Right ventricle myocardium inferior (tissue), 1 donor: ENCODE data around the gene ATG4C. TPM values are rescaled to one million over a fixed set of nuclear protein-coding genes. Genes with fewer than 3 reads are reported as not detected.
"Not testable (repeated sequence)": the region's sequence is repeated elsewhere in the genome, so short reads cannot be mapped to it uniquely, and the experiment has no call there.

Source experiments
- ATAC-seq: fragments of 200-7000 bp; cut with Tn5 transposase; one replicate; pipeline ENCODE4 v1.9.1; 2020; ENCODE audit warnings: mild to moderate bottlenecking, moderate library complexity
- DNase-seq: peaks from one replicate; pipeline ENCODE4 v3.0.0; 2021; ENCODE audit errors: missing footprints
- intact Hi-C: fragments of 100-400 bp; cut with DNase I; formaldehyde crosslinking; loops from one replicate; pipeline ENCODE4 v1.11.0; 2022
- long read RNA-seq: library from polyadenylated mRNA; unstranded; transcript quantifications from one replicate; pipeline ENCODE4 v2.0.0, GENCODE V29; 2021
- total RNA-seq: library from RNA; stranded (reverse); fragmentation: NEBNext Ultra II Directional; extraction: Animal tissue kit (Norgen Biotek cat#: 25700); gene quantifications from one replicate; pipeline ENCODE4 v1.2.1, GENCODE V29; 2021
- donor health status: DM: no; HTN: yes; CAD: no; lungs with severe emphysema.

ATG4C gene
- total RNA-seq, result 9.4 TPM
- long read RNA-seq, transcript ATG4C-201 (11 exons, 2,938 nt), result major isoform, 6 of 10 reads
- long read RNA-seq, partial matches to known transcripts, result 0 of 10 reads
- long read RNA-seq, other reads (novel, unspliced or antisense), result 2 of 10 reads

- intact Hi-C loops, result loop anchor here (2.0 kb wide), 1 partner anchor 347 kb away; the partner anchor contains the start of gene USP1
- DNase-seq (peak; percentile 97), ATAC-seq (peak; percentile 99)
Measured at GRCh38 chr1:62783736-62784508, at the start of gene ATG4C. ATG4C (plus strand) TSS chr1:62784132; CDS start chr1:62803787, 19,655 bp downstream.

- ATAC-seq (peak; percentile 48), DNase-seq (no peak)
- intact Hi-C loops, result no loop called here
Measured at GRCh38 chr1:62735491-62736171, 48.3 kb upstream of the ATG4C start.

- ATAC-seq, DNase-seq: not testable (repeated sequence)
- intact Hi-C loops, result loop anchor here (5.0 kb wide), 1 partner anchor 48 kb away; no protein-coding TSS in a partner anchor
Measured at GRCh38 chr1:62740701-62741100, 43.2 kb upstream of the ATG4C start.

- ATAC-seq (no peak), DNase-seq (no peak)
- intact Hi-C loops, result loop anchor here (2.0 to 5.0 kb wide), 2 partner anchors 53 to 236 kb away; no protein-coding TSS in a partner anchor
Measured at GRCh38 chr1:62744611-62745577, 39.0 kb upstream of the ATG4C start.

GRCh38 chr1:62746086-62746808 lies 37.7 kb upstream of the ATG4C start:
- intact Hi-C loops, result loop anchor here (2.0 kb wide), 1 partner anchor 215 kb away; no protein-coding TSS in a partner anchor
- DNase-seq (no peak), ATAC-seq (no peak)

- ATAC-seq (no peak), DNase-seq (no peak)
- intact Hi-C loops, result loop anchor here (2.0 kb wide), 1 partner anchor 216 kb away; no protein-coding TSS in a partner anchor
Measured at GRCh38 chr1:62746809-62747138, 37.2 kb upstream of the ATG4C start.

GRCh38 chr1:62753031-62753965 lies 30.6 kb upstream of the ATG4C start:
- DNase-seq, result no peak
- intact Hi-C loops, result no loop called here
- ATAC-seq, result peak; percentile 26

- DNase-seq, intact Hi-C loops, ATAC-seq: not testable (repeated sequence)
Measured at GRCh38 chr1:62754938-62755337, 29.0 kb upstream of the ATG4C start.

GRCh38 chr1:62756255-62756884 lies 27.6 kb upstream of the ATG4C start:
- ATAC-seq, DNase-seq, intact Hi-C loops: not testable (repeated sequence)

GRCh38 chr1:62759232-62759875 lies 24.6 kb upstream of the ATG4C start:
- ATAC-seq, intact Hi-C loops: not testable (repeated sequence)

GRCh38 chr1:62760021-62760782 lies 23.7 kb upstream of the ATG4C start:
- DNase-seq, ATAC-seq, intact Hi-C loops: not testable (repeated sequence)

More at GRCh38 chr1:62759232-62759875, 24.6 kb upstream of the ATG4C start:
- DNase-seq, result not testable (repeated sequence)

GRCh38 chr1:62761223-62761870 lies 22.6 kb upstream of the ATG4C start:
- intact Hi-C loops, ATAC-seq, DNase-seq: not testable (repeated sequence)

GRCh38 chr1:62762027-62762426 lies 21.9 kb upstream of the ATG4C start:
- ATAC-seq, intact Hi-C loops, DNase-seq: not testable (repeated sequence)

- ATAC-seq, result no peak
- DNase-seq, result no peak
- intact Hi-C loops, result no loop called here
Measured at GRCh38 chr1:62765981-62766380, 18.0 kb upstream of the ATG4C start.
